DMS153 treated with DMSO at 0.1 percent for 48 hours (cell line): ENCODE results near the gene CWC27.

Experiments used
- DNase-seq: peaks from one replicate; lab custom pipeline; 2025; ENCODE audit not compliant: unreplicated experiment; lab: John Stamatoyannopoulos, UW

CWC27 gene

DNA sequence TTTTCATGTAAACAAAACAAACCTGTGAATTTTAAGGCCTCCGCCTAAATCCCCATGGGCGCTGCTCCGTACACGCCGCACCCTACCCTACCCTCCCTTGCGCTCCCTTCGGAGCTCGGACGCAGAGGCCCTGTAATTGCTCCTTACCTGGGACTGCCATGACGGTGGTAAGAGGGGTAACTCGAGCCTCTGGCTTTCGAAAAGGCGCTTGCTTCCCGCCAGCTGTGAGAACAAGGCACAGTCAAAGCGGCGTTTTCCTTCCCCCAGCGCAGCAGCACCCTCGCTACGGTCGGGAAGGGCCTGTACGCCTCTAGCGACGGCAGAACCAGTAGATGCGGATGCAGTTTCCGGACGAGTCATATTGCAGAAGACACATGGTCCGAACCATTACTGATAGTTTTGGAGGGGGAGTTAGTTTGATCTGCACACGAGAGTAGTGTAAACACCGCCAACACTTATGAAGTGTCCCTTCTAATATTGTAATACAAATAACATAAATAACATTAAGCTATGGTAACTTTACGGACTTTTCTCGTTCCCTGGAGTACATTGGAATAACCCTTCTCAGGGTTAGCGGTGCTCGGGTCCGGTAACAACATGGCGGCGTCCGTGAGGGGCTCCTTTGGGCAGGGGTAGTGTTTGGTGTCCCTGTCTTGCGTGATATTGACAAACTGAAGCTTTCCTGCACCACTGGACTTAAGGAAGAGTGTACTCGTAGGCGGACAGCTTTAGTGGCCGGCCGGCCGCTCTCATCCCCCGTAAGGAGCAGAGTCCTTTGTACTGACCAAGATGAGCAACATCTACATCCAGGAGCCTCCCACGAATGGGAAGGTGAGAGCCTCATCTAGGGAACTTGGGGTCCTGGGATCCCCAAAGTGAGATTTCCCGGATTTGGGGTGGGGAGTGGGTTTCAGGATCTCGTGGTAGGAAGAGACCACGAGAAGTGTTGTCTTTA, at the start of gene CWC27, which contains the start of gene SREK1IP1:
Gene CWC27 (plus strand): TSS at position 573 of the 955 bp plus-strand sequence. CDS start 217 bp downstream, at position 790.
Gene SREK1IP1 (minus strand): TSS at position 334 of the 955 bp plus-strand sequence. CDS start 174 bp downstream, at position 160.
- DNase-seq: peak; percentile 74

DNA sequence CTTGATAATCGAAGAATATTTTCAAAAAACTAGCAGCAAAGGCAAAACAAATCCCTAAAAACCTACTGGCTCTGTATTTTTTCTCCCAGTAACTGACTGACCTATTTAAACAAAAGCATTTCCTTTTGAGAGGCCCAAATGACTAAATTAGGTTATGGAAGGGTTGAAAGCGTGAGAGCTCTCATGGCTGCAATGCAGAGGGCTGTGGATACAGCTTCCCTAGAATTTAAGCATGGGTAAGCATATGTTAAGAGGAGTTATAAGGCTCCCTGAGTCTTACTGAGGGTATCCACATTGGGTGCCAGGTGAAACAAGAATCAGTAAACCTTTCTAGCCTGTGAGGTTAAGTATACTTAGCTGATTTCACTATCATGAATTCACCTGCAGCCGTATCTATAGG, 46.1 kb upstream of the CWC27 start:
- no peak for DNase-seq

GRCh38 chr5:64727150-64727549, 41.6 kb upstream of the CWC27 start:
- DNase-seq: no peak

GRCh38 chr5:64742411-64742810, 26.3 kb upstream of the CWC27 start:
- no peak for DNase-seq

DNA sequence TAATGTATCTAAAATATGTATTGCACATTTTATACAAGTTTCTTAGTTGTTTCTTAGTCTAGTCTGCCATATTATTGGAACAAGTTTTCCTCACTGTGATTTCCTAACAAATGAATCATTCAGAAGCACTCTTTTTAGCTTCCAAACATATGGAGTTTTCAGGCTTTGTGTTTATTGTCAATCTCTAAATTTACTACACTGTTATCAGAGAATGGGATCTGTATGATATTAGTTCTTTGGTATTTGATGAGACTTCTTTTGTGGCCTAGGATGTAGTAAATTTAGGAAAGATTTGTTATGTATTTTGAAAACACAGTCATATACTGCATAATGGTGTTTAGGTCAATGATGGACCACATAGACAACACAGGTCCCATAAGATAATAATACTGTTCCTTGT, 25.9 kb upstream of the CWC27 start:
- DNase-seq: no peak

DNA sequence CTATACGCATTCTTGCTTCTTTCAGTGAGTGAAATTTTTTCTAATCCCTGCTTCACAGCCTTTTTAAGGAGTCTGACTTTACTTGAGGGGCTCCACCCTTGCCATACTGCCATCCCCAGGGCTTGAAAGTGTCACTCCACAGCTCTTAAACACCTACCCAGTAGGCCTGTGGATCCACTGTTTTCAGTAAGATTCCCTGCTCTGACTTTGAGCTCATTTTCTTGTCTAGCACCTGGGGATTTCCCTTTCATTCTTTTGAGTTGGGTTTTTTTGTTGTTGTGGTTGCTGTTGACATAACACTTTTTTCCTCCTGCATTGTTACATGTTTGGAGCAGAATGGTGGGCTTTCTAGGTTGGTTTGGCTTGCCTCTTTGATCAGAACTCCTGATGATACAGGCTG, 23.8 kb upstream of the CWC27 start:
- no peak for DNase-seq

DNA sequence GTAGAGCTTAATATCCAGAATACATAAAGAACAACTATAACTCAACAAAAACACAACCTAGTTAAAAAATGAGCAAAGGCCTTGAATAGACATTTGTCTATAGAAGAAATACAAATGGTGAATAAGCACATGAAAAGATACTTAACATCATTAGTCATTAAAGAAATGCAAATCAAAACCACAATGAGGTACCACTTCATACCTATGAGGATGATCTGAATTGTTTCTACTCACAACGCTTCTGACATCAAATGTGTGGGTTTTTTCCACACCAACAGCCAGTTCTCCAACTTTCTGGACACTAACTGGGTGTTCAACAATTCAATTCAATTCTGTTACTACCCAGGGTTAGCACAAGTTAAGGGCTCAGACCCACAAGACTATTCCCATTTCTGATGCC, 22.3 kb upstream of the CWC27 start:
- DNase-seq: no peak

DNA sequence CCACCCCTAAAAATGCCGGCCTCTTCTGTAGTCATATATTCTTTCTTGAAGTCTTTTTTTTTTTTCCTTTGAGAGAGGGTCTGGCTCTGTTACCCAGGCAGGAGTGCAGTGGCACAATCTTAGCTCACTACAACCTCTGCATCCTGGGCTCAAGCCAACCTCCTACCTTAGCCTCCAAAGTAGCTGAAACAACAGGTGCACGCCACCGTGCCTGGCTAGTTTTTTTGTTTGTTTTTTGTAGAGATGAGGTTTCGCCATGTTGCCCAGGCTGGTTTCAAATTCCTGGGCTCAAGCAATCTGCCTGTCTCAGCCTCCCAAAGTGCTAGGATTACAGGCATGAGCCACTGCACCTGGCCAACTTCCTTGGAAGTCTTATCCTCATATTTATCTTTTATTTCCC, 19.3 kb upstream of the CWC27 start:
- no peak for DNase-seq

DNA sequence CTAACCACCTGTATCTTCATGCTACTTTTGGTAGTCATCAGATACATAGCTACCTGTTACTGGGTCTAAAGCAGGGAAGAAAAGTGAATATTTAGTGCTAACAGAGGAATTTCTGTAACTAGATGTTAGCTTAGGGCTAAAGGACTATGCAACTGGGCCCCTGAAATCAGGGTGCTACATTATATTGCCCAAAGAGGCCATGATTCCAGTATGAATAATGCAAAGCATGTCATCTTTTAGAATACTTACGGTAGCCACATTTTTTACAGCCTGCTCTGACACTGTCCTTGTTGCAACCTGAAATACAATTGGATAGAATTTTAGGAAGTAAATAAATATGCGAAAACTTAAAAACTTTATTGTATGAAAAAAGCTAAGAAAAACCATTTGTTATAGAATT, 14.7 kb upstream of the CWC27 start:
- no peak for DNase-seq

DNA sequence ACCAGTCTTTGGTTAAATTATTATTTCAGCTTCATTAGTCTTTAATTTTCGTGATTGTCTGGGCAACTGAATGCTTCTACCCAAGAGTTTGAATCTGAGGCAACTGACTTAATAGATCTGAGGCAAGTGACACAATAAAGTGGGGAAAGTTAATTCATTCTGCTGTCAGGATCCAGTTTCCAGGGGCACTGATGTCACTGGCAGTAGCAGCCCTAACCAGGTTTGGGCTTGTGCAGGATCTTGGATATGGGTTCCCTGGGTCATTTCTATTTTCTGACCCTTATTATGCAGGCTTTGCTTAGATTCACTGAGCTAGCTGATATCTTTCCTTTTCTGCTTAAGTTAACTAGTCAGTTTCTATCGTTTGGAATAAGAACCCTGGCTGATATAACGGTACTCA, 9.8 kb upstream of the CWC27 start:
- no peak for DNase-seq

DNA sequence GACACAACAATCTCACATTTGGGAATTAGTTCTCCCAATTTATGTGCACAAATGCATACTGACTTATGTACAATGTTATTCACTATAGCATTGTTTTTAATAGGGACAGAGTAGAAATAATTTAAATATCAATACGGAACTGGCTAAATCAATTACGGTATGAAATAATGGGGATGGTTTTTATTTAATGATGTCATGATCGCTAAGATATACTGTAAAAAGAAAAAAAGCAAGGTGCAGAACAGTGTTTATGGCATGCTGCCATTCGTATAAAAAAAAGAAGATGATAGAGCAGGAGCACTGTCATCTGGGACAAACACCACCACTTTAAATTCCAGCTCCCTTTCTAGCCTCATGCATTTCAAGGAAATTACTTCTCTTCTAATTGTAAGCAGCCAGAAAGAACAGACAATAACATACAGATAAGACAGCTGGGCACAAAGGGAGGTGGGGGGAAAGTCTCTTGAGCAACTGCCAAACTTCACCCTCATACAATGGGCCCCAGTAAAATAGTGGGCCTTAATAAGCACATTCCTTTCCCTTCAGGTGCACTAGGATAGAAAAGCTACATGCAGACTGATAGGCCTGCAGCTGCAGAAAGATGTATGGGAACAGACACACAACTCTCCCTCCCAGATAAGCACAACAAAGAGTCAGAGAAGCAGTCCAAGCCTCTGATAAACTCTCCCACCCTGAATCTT, 8.6 kb upstream of the CWC27 start:
- DNase-seq: no peak

- DNase-seq: no peak
These were observed 4.7 kb upstream of the CWC27 start for GRCh38 chr5:64763948-64764503.

DNA sequence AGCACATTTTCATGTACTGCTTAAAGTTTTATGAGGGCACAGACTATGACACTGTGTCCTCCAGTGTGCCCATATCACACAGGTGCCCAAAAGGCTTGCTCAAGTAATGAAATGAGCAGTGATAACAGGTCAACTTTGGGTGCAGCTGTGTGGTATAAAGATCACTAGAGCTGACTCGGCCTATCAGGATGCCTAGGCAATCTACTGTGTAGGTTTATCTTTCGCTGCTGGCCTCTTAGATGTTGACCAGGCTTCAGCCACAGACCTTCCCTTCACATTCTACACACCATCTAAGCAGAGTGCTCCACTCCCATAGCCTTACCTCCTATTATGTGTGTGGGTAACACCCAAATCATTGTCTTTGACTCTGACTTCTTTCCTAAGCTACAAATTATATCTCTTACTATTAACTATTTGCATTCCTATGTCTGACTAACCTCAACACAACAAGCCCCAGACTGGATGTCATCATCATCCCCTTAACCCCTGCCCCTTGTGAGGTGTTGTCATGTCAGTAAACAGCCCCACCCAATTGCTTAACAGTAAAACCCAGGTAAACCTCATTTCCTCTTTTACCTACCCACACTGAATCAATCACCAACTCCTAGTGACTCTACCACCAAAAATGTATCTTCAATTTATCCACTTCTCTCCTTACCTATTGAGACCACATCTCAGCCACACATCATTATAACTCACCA, 2.8 kb upstream of the CWC27 start:
- no peak for DNase-seq

- DNase-seq: no peak
These were observed 1.8 kb upstream of the CWC27 start for GRCh38 chr5:64766941-64767340.

- no peak for DNase-seq
These were observed 772 bp upstream of the CWC27 start for GRCh38 chr5:64767959-64768357.

- no peak for DNase-seq
These were observed 1.1 kb downstream of the CWC27 start for GRCh38 chr5:64769855-64770254.

DNA sequence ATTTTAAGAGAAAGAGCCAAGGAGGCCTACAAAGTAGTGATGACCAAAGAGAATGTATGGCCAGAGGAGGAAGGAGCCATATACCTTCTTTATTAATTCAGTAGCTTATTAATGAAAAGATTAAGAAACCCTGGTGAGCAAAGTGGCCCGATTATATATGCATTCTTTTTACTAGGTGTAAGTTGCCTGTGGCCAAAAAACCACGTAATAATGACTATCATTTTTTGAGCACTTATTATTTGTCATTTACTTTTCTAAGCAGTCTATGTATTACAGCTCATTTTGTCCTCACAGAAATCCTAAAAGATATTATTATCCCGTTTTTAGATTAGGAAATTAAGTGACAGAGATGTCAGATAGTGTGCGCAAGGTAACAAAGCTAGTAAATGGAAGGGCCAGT, 3.0 kb downstream of the CWC27 start:
- DNase-seq: no peak

- no peak for DNase-seq
These were observed 4.8 kb downstream of the CWC27 start for GRCh38 chr5:64773533-64773932.

DNA sequence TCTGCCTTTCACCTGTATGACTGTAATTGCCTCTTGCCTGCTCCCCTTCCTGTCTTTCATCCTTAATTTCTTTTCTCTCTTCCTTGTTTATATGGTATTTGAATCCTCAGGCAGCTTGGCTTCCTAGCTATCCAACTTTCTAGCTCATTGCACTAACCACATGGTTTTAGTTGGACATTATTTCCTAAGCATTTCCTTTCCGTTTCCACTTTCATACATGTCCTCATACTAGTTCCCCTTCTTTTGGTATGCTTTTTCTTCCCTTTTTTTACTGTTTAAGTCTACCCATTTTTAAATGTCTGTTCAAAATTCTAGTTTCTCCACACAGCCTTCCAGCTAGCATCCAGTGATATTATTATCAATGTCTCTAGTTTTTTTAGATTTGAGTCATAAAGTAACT, 6.6 kb downstream of the CWC27 start:
- DNase-seq: no peak

DNA sequence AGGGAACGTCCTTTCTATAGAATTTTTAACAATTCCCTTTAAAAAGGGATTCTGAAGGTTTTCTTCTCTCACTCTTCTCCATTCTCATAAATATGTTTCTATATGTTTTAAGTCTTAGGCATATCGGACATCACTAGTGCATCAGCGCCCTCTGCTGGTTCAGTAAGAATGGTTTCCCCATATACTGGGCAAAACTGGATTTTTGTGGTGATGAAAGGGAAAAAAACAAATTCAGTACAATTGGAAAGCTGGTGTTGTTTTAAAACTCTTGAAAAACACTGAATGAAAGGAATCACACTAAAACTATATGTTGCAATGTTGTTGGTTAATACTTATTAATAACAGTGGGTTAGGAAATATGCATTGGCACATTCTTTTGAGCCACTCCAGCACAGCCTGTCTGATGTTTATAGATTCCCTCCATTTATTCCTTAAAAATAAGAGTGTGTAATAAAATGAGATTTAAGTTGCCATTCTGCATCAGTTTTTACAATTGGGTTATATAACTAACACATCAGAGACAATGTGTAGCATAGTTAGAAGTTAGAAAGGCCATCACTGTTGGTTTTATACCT, 15.8 kb downstream of the CWC27 start:
- no peak for DNase-seq

DNA sequence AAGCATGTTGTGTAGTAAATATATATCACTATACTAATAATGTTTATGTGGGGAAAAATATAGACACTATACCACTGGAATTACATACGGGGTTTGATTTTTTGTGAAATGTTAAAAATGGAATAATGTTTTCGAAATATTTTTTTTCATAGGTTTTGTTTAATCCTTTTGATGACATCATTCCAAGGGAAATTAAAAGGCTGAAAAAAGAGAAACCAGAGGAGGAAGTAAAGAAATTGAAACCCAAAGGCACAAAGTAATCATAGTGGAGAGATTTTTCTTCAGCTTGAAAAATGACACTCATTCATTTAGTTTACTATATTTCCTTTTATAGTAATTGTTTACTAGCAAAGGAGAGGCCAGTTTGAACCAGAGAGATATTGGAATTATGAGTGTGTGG, 17.6 kb downstream of the CWC27 start:
- no peak for DNase-seq
